HG02678 (cell line): ENCODE results near the gene CD177.
"Not testable (repeated sequence)": the region's sequence is repeated elsewhere in the genome, so short reads cannot be mapped to it uniquely, and the experiment has no call there.

Experiments used
- ATAC-seq: cut with Tn5 transposase; IDR thresholded peaks from one replicate; pipeline ENCODE4 v1.9.1; 2021; ENCODE audit warnings: mild to moderate bottlenecking, moderate library complexity; ENCODE audit not compliant: unreplicated experiment

Gene CD177

GRCh38 chr19:43377624-43378023, 24.1 kb downstream of the CD177 start:
- not testable (repeated sequence) for ATAC-seq

- no peak for ATAC-seq
These were observed 26.5 kb downstream of the CD177 start for GRCh38 chr19:43380008-43380407.

- ATAC-seq: no peak
These were observed 27.4 kb downstream of the CD177 start for GRCh38 chr19:43380771-43381386.

GRCh38 chr19:43382586-43383216, 29.2 kb downstream of the CD177 start:
- ATAC-seq: not testable (repeated sequence)

GRCh38 chr19:43383254-43383653, 29.8 kb downstream of the CD177 start:
- ATAC-seq: not testable (repeated sequence)

GRCh38 chr19:43383759-43384158, 30.3 kb downstream of the CD177 start:
- not testable (repeated sequence) for ATAC-seq

GRCh38 chr19:43390903-43391551, 37.5 kb downstream of the CD177 start:
- ATAC-seq: not testable (repeated sequence)

- not testable (repeated sequence) for ATAC-seq
These were observed 38.1 kb downstream of the CD177 start for GRCh38 chr19:43391552-43391935.

GRCh38 chr19:43393501-43393900, 40.0 kb downstream of the CD177 start:
- ATAC-seq: not testable (repeated sequence)

GRCh38 chr19:43395561-43395960, 42.1 kb downstream of the CD177 start:
- no peak for ATAC-seq

- ATAC-seq: no peak
These were observed 52.8 kb downstream of the CD177 start for GRCh38 chr19:43406297-43406696.

GRCh38 chr19:43407416-43408005, 54.0 kb downstream of the CD177 start:
- no peak for ATAC-seq

GRCh38 chr19:43408043-43408442, 54.6 kb downstream of the CD177 start:
- no peak for ATAC-seq

GRCh38 chr19:43409415-43409814, 55.9 kb downstream of the CD177 start:
- no peak for ATAC-seq

GRCh38 chr19:43412441-43412840, 59.0 kb downstream of the CD177 start:
- ATAC-seq: no peak
